Measurements from ENCODE around the gene GALR1.
"Not testable (repeated sequence)": the region's sequence is repeated elsewhere in the genome, so short reads cannot be mapped to it uniquely, and the experiment has no call there.

Gene GALR1, protein sequence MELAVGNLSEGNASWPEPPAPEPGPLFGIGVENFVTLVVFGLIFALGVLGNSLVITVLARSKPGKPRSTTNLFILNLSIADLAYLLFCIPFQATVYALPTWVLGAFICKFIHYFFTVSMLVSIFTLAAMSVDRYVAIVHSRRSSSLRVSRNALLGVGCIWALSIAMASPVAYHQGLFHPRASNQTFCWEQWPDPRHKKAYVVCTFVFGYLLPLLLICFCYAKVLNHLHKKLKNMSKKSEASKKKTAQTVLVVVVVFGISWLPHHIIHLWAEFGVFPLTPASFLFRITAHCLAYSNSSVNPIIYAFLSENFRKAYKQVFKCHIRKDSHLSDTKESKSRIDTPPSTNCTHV

DNA sequence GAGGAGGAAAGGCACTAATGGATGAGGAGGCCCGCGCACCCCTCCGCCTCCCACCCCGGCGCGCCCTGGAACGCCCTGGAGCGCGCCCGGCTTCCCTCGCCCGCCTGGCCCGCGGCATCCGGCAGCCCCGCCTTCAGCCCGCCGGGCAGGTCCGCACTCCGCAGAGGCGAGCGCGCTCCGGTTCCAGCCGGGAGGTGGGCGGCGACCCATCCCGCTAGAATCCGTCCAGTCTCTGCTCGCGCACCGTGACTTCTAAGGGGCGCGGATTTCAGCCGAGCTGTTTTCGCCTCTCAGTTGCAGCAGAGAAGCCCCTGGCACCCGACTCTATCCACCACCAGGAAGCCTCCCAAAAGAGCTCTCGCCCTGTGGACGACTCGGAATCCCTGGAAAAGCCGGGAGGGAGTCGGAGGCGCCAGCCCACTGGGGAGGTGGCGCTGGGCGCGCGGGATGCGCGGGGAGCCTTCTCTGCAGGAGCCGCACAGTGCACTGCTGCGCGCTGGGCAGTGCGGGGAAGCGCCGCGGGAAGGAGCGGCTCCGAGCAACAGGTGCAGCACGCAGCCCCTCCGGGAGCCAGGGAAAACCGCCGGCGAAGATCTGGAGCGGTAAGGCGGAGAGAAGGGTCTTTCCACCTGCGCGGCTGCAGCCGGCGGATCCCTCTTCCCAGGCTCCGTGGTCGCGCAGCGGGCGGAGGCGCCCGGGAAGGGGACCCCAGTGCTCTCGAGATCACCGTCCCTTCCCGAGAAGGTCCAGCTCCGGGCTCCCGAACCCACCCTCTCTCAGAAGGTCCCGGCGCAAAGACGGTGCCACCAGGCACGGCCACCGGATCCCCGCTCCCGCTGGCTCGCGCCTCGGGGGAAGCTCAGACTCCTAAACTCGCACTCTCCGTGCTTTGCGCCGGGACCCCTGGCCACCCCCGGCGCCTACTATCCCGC is at the start of gene GALR1:
GALR1 (plus strand) TSS at position 280 of the 932 bp plus-strand sequence. CDS start 701 bp downstream, outside the sequence.
- DNase-seq = no peak

- no peak for DNase-seq
Observed at GRCh38 chr18:77201506-77201905, 48.1 kb upstream of the GALR1 start.

DNA sequence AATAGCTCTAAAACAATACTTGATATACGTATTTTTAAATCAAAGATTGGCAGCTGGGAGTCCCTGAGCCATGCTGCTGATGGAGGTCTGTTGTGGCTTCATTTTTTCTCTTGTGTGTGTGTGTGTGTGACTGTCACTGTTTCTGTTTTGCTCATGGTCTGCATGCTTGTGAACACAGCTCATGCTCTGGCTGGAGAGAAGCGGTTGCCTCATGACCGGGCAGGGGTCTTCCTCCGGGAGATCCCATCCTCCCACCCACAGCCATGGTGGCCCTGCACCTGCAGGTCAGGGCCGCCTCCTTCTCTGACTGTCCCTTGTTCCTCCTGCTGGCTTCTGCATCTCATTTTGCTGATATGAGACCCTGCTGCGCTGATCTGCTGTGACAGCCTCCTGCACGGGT is 47.3 kb upstream of the GALR1 start:
- DNase-seq = no peak

DNA sequence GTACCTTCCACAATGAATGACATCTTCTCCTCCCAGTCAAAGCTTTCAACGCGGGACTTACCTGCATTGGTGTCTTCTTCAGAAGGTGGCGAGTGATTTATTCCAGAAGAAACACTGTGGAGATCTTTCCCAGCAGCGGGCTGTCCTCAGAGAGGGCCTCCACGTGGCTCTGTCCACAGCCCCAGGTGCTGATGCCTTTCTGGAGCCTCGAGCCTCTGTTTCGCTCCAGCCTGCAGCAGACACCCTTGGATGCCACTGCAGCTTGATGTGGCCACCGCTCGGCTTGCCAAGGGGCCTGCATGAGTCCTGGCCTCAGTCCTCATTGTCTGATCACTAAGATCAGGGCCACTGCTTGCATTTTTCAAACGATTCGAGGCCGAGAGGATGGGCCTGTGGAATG is 46.6 kb upstream of the GALR1 start:
- no peak for DNase-seq

DNA sequence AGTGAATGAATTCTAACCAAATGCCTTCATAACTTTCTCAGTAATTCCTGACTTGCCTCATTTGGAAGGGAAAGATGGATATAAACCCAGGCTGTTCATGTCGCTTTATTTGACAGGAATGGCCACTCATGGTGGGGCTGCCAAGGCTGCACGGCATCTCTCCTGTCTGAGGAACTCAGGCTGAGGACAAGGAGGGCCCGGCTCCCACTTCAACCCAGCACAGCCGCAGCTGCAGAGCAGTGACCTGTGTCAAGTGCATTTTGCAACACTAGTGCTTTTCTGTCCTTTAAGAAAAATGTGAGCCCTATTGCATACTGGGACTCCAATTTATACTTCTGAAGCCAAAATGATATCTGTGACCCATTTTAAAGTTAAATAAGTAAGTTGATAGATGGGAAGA is 45.8 kb upstream of the GALR1 start:
- no peak for DNase-seq

- no peak for DNase-seq
Observed at GRCh38 chr18:77205769-77206168, 43.9 kb upstream of the GALR1 start.

DNA sequence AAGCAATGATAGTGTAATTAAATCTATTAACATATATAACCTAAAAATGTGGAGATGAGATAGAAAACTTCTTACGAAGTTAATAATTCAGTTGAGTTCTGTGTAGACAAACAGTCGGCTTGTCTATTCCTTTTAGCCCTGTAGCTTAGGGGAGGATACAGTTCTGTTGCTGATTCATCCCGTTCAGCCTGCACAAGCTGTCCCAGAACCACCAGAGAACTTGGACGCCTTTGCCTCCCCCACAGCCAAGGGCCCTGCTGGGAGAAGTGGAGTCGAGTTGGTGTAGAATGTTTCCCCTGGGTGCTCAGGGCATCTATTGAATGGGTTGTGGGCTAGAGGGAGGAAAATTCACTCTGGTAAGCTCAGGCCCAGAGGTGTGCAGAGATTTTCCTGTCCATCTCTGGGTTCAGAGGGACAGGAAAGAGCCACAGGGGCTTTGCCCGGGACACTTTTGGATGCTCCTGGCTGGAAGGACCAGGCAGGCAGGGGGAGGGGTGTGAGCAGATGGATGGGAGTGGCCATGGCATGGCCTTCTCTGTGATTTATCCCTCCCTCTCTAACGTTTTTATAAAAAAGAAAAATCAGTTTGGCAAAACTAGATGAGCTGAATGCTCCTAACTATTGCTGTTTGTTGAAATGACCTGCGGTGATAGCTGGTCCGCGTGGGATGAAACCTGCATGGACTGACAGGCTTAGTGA is 42.8 kb upstream of the GALR1 start:
- DNase-seq = no peak

DNA sequence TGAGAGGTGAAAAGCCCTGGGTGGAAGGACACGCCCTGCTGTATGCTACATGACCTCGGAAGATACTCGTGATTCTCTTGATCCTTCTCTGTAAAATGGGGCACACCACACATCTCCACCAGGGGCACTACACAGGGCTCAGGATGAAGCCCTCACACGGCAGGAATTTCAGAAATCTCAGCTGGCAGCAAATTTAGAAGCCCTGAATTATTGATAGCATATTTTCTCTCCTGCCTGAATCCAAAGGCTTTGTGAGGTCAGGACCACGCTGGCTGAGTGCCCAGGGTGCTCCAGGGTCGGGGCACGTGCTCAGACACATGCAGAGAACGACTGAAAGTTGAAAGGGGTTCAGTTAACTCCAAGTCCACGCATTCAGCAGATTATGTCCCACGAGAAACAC is 42.1 kb upstream of the GALR1 start:
- DNase-seq = peak; percentile 70

DNA sequence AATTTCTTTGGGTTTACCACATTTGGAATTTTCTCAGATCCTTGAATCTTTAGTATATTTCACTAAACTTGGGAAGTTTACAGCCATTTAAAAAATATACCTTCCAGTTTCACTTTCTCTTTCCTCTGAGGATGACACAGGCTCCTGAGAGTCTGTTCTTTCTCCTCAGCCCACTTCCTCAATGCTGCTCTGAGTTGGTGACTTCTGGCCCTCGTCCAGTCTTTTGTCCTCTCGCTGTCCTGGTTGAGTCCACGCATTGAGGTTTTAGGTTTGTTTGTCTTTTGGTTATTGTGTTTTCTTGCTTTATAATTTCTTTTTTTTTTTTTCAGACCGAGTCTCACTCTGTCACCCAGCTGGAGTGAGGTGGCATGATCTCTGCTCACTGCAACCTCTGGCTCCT is 40.7 kb upstream of the GALR1 start:
- peak; percentile 60 for DNase-seq

DNA sequence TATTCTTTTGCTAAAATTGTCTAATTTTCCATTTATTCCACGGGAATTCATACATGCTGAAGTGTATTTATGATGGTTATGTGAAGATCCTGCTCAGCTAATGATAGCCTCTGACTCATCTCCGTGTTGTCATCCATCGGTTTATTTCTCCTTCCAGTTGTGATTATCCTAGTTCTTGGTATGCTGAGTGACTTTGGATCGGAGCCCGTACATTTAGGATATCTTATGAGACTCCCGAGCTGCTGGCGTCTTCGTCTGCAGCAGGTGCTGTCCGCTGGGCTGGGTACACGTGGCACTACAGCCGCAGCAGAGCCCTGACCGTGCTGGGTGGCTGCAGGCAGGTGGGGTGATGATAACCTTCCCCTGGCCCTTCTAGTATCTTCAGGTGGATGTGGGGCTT is 40.1 kb upstream of the GALR1 start:
- DNase-seq = no peak

DNA sequence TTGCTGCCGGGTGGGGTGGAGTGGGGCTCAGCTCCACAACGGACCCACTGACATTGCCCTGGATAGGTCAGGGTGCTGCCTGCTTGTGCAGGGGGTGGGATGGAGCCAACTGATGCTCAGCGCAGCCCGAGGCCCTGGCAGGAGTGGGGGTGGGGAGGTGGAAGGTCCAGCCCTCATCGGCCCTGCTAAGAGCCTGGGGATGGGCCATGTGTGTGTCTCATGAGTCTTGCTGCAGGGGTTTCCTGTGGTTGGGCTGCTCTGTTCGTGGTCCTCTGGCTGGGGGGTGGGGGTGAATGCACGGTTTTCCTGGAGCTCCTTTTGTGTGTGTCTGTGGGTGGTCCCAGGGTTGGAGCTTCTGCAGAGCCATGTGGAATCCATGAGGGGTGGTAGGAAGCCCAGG is 39.4 kb upstream of the GALR1 start:
- DNase-seq = no peak

DNA sequence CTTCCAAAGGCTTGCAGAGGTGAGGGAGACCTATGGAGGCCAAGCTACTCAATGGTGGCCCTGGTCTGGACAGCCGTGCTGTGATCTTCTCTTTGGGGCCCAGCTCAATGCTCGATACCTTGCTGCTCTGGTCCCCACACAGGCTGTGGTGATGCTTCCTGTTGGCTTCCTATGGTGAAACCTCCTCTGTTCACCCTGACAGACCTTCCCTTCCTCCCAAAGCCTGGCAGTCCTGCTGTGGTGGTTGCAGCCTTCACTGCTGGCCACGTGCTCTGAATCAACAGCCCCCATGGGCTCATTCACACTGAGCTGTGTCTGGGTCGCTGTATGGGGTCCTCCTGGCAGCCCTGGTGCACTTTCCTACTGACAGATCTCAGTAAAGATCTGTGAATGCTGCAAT is 31.0 kb upstream of the GALR1 start:
- DNase-seq = no peak

- peak; percentile 15 for DNase-seq
Observed at GRCh38 chr18:77220726-77221125, 28.9 kb upstream of the GALR1 start.

DNA sequence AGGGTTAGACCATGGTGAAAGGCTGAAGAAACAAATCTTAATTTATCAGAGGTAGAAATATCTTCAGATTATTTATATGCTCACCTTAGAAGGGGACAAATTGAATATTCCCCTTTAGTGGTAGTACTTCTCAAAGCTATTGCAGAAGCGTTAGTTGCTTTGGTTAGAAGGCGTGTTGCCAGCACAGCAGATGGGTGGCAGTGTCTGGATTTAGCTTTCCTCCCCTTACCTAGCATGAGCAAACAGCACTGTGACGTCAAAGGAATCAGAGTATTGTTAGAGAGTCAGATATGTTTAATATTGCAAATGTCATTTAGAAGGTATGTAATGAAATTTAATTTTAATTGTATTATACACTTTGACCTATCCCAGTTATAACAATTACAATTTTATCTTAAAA is 27.2 kb upstream of the GALR1 start:
- DNase-seq = no peak

DNA sequence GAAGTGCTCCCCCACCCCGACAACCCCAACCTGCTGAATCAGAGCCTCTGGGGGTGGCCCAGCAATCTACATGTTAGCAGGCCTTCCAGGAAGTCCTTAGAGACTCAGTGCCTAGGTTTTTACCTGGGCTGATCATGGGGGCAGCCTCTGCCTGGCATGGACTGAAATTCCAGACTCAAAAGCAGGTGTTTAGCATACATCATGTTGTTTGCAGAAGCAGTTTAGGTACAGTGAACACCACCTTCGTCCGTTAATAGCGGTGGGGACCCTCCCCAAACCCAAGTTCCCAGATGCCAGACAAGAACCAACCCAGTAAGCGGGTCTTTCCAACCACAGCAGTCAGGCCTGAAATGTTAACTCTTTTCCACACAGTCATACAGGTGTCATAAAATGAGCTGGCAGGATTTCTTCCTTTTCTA is 26.4 kb upstream of the GALR1 start:
- no peak for DNase-seq

- no peak for DNase-seq
Observed at GRCh38 chr18:77223653-77224052, 26.0 kb upstream of the GALR1 start.

DNA sequence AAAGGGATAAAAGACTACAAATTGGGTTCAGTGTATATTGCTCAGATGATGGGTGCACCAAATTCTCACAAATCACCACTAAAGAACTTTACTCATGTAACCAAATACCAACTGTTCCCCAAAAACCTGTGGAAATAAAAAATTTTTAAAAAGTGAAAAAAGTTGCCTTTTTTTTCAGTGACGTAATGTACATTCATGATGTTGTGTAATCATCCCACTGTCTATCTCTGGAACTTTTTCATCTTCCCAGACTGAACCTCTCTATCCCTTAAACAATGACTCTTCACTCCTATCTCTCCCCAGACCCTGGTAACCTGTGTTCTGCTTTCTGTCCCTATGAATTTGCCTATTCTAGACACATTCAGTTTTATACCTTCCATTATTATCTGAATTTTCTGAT is 19.0 kb upstream of the GALR1 start:
- no peak for DNase-seq

- DNase-seq = no peak
Observed at GRCh38 chr18:77234504-77235365, 14.9 kb upstream of the GALR1 start.

DNA sequence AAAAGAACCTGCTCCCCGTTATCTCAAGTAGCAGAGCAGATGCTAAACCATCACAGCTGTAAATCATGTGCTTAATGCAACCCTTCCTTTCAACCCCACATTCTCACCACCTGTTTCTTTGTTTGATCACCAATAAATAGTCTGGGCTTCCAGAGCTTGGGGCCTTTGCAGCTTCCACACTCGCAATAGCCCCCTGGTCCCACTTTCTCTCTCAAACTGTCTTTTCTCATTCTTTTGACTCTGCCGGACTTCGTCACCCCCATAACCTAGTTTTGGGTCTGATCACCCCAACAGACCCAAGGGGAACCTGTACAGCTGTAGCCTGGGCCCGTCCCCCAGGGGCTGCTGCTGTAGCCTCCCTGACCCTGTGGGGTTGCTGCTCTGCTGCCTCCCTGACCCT is 10.4 kb upstream of the GALR1 start:
- DNase-seq = not testable (repeated sequence)

- DNase-seq = no peak
Observed at GRCh38 chr18:77248873-77249568, 627 bp upstream of the GALR1 start.

DNA sequence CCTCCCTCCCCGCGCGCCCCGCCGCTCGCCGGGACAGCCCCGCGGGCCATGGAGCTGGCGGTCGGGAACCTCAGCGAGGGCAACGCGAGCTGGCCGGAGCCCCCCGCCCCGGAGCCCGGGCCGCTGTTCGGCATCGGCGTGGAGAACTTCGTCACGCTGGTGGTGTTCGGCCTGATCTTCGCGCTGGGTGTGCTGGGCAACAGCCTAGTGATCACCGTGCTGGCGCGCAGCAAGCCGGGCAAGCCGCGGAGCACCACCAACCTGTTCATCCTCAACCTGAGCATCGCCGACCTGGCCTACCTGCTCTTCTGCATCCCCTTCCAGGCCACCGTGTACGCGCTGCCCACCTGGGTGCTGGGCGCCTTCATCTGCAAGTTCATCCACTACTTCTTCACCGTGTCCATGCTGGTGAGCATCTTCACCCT is 865 bp downstream of the GALR1 start:
- no peak for DNase-seq
